ENCODE measurements around the gene OTUB1. TPM values are rescaled to one million over a fixed set of nuclear protein-coding genes. Genes with fewer than 3 reads are reported as not detected.

The OTUB1 gene
- total and polyA plus RNA-seq, 9 of the 15 experiments (the other 6 are each of a cell fraction or from before 2014, with no cell fraction given): 29.5 to 134 (median 66.1) TPM

DNA sequence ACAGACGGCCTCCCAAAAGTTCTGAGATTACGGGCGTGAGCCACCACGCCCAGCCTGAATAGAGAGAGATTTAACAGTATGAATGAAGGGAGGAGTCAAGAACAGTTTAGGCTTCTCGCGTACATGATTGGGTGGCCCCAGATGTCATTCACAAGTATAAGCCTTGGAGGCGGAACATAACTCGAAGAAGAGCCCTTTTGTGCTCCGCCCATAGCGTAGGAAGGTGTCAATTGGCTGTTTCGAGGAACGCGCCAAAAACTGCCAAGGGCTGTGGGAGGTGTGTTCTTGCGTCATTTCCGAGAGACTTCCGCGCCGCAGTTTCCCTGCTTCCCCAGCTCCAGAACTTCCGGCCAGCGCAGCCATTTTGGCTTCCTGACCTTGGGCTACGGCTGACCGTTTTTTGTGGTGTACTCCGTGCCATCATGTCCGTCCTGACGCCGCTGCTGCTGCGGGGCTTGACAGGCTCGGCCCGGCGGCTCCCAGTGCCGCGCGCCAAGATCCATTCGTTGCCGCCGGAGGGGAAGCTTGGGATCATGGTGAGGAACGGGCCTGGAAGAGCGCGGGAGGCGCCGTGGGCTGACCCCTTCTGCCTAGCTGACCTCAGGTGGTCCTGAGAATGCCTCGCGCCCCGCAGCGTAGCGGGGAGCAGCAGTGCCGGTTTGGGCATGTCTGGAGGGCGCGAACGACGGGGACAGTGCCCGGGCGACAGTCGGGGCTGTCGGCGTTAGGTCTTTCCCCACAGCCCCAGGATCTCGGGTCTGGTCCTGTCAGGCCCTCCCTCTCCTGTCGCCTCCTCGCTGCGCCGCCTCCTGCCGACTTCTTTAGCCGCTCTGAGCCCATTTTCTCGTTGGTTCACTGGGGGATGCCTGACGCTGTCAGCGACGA lies 11.7 kb upstream of the OTUB1 start, which contains the start of gene COX8A (continued):
- TF ChIP-seq, protein P1, sequence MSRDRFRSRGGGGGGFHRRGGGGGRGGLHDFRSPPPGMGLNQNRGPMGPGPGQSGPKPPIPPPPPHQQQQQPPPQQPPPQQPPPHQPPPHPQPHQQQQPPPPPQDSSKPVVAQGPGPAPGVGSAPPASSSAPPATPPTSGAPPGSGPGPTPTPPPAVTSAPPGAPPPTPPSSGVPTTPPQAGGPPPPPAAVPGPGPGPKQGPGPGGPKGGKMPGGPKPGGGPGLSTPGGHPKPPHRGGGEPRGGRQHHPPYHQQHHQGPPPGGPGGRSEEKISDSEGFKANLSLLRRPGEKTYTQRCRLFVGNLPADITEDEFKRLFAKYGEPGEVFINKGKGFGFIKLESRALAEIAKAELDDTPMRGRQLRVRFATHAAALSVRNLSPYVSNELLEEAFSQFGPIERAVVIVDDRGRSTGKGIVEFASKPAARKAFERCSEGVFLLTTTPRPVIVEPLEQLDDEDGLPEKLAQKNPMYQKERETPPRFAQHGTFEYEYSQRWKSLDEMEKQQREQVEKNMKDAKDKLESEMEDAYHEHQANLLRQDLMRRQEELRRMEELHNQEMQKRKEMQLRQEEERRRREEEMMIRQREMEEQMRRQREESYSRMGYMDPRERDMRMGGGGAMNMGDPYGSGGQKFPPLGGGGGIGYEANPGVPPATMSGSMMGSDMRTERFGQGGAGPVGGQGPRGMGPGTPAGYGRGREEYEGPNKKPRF (IDR thresholded peaks at IDR 0.05; ENCODE audit: low read depth, low read length): no peak
- TF ChIP-seq ARHGAP35 (IDR thresholded peaks at IDR 0.05; ENCODE audit: partially characterized antibody) (no peak), SRSF7 (optimal IDR thresholded peaks at IDR 0.05; ENCODE audit: low read depth, low read length) (no peak), MIER1 (IDR thresholded peaks at IDR 0.05; ENCODE audit: low read depth) (no peak), BMI1 (IDR thresholded peaks at IDR 0.05; ENCODE audit: low read length) (no peak), ZNF175 (CRISPR knock-in tag; IDR thresholded peaks at IDR 0.05; ENCODE audit: low read depth) (no peak), MCM2 (IDR thresholded peaks at IDR 0.05; ENCODE audit: low read depth) (no peak), ZNF583 (CRISPR knock-in tag; IDR thresholded peaks at IDR 0.05) (0 out of 2 replicates have a peak, but pooled peaks have one; percentile 17), HSF4 (CRISPR knock-in tag; IDR thresholded peaks at IDR 0.05; ENCODE audit: borderline replicate concordance) (no peak), ATF1 (CRISPR knock-in tag; IDR thresholded peaks at IDR 0.05) (no peak), ATF1 (tag; IDR thresholded peaks at IDR 0.05) (peak; percentile 96), ZNF445 (CRISPR knock-in tag; IDR thresholded peaks at IDR 0.05; ENCODE audit: low read depth) (no peak), MAZ (CRISPR knock-in tag; conservative IDR thresholded peaks at IDR 0.05 in 1 of 2, IDR thresholded peaks at IDR 0.05 in 1 of 2) (peak; percentile 95 to 99), PCBP1 (IDR thresholded peaks at IDR 0.05; ENCODE audit: low read depth, low read length, poor library complexity, severe bottlenecking) (no peak), TARDBP (IDR thresholded peaks at IDR 0.05) (no peak), ZNF184 (CRISPR knock-in tag; IDR thresholded peaks at IDR 0.05) (no peak), NFIC (IDR thresholded peaks at IDR 0.05) (peak; percentile 46), HDAC1 (IDR thresholded peaks at IDR 0.05) (peak in 1 of 2 experiments; percentile 83; a peak in 2 of 4 replicates)
- TF ChIP-seq, protein P2, sequence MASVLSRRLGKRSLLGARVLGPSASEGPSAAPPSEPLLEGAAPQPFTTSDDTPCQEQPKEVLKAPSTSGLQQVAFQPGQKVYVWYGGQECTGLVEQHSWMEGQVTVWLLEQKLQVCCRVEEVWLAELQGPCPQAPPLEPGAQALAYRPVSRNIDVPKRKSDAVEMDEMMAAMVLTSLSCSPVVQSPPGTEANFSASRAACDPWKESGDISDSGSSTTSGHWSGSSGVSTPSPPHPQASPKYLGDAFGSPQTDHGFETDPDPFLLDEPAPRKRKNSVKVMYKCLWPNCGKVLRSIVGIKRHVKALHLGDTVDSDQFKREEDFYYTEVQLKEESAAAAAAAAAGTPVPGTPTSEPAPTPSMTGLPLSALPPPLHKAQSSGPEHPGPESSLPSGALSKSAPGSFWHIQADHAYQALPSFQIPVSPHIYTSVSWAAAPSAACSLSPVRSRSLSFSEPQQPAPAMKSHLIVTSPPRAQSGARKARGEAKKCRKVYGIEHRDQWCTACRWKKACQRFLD (CRISPR knock-in tag; IDR thresholded peaks at IDR 0.05): peak; percentile 69; the same call in 1 of the 2 replicates
- TF ChIP-seq, protein P3, sequence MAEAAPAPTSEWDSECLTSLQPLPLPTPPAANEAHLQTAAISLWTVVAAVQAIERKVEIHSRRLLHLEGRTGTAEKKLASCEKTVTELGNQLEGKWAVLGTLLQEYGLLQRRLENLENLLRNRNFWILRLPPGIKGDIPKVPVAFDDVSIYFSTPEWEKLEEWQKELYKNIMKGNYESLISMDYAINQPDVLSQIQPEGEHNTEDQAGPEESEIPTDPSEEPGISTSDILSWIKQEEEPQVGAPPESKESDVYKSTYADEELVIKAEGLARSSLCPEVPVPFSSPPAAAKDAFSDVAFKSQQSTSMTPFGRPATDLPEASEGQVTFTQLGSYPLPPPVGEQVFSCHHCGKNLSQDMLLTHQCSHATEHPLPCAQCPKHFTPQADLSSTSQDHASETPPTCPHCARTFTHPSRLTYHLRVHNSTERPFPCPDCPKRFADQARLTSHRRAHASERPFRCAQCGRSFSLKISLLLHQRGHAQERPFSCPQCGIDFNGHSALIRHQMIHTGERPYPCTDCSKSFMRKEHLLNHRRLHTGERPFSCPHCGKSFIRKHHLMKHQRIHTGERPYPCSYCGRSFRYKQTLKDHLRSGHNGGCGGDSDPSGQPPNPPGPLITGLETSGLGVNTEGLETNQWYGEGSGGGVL (CRISPR knock-in tag; IDR thresholded peaks at IDR 0.05): no peak
- TF ChIP-seq, protein P4, sequence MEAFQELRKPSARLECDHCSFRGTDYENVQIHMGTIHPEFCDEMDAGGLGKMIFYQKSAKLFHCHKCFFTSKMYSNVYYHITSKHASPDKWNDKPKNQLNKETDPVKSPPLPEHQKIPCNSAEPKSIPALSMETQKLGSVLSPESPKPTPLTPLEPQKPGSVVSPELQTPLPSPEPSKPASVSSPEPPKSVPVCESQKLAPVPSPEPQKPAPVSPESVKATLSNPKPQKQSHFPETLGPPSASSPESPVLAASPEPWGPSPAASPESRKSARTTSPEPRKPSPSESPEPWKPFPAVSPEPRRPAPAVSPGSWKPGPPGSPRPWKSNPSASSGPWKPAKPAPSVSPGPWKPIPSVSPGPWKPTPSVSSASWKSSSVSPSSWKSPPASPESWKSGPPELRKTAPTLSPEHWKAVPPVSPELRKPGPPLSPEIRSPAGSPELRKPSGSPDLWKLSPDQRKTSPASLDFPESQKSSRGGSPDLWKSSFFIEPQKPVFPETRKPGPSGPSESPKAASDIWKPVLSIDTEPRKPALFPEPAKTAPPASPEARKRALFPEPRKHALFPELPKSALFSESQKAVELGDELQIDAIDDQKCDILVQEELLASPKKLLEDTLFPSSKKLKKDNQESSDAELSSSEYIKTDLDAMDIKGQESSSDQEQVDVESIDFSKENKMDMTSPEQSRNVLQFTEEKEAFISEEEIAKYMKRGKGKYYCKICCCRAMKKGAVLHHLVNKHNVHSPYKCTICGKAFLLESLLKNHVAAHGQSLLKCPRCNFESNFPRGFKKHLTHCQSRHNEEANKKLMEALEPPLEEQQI (IDR thresholded peaks at IDR 0.05): no peak

All from K562 (cell line).